GM19035 (cell line): ENCODE results near the gene ST7.
"Not testable (repeated sequence)": the region's sequence is repeated elsewhere in the genome, so short reads cannot be mapped to it uniquely, and the experiment has no call there.

Experiments
- ATAC-seq: cut with Tn5 transposase; IDR thresholded peaks from one replicate; pipeline ENCODE4 v1.9.1; 2021; ENCODE audit not compliant: unreplicated experiment

The ST7 gene

GRCh38 chr7:116950889-116951351 is 2.4 kb upstream of the ST7 start:
- ATAC-seq, result no peak

GRCh38 chr7:116951366-116952292 is 1.7 kb upstream of the ST7 start:
- no peak for ATAC-seq

DNA sequence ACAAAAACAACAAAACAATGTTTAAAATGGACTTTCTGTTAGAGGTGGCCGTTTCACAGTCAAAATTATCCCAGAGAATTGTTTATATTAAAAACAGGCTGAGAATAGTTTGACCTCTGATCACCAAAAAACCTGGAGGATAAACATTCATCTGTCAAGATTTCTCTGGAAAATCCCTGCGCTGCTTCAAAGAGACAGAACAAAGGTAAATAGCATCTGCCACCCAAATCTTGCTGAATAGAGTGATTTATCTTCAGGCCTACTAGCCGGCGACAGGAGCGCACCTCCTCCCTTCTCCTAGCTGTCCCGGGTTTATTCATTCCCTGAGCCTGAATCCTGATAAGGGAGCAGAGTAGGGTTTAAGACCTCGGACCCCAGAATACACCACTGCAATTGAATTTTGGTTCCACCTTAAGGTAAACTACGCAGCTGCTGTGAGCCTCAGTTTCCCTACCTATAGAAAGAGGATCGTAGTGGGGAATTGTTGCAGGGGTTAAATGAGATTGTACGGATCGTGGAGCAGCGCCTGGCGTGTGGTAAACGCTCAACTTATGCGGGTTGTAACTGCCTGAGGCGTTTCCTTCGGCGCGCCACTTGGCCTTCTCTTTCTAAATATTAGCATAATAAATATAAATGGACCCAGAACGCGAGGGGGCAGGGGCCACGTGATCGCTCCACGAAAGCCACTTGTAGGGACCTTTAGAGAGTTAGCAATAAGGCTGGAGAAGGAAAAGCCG is 498 bp upstream of the ST7 start:
- ATAC-seq, result peak; percentile 21

DNA sequence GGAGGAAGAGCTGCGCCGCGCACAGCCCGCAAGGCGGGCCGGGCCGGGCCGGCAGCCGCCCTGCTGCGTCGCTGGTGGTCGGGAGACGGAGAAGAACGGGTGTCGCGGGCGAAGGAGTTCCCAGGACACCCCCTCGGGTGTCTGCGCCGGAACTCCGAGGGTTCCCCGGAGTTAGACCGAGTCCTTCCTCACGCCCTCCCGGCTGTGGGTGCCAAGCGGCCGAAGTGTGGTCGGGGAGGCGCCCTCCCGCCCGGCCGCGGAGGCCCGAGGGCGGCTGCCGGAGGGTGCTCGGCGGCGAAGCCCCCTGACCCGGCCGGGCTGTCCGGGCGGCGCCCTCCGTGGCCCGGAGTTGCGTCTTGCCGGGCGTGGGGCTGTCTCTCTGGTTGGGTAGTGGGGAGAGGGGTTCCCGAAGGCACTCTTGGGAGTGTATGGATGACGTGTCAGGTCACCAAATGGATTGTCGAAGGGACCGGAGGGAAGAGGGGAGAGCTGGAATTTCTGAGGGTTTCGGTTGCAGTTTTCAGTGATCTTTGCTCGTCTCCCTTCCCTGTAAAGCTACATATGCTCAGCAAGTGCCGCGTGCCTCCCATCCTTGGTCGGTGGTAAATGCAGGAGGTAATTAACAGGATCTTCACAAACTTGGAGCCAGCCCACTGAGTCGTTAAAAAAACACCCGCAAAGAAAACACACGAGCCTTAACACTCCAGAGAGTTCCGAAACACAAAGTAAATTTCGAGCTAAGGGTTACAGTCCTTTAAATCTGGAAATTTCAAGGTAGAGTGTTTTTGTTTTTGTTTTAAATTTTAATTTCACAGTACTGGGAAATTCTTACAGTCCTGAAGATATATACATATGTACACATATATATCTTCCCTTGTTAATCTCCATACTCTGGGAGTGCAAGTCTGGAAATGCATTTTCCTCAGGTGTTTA is 871 bp downstream of the ST7 start:
- peak; percentile 18 for ATAC-seq

- no peak for ATAC-seq
Observed at GRCh38 chr7:116955340-116955739, 2.0 kb downstream of the ST7 start.

DNA sequence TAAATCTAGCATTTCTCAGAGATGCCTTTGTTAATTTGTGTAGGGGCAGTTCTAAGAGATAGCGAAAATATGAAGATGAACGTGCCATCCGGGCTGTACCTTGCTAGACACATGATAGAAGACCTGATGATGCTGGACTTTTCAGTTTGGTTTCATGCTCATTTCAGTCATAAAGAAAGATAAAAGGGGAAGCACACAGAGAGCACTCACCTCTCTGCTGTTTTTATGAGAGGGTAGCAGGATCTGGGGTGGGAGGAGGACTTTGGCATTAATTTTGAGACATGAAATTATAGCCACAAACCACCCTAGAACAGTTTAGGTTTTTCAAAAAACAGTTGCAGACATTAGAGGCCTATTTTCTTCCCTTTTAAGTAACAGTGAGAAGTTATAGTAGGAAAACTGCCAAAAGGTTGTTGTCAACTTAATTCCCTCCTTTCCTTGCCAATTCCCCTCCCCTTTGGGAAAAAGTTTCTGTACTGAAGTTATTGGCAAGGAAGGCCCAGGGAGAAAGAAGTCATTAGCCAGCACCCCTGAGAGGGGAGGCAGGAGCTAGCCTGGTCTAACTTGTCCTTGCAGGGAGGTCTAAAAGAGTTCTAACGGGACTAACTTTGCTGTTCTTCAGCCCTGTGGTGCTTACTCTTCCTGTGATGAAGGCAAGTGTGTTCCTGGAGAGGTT is 2.6 kb downstream of the ST7 start:
- ATAC-seq, result peak; percentile 65

GRCh38 chr7:116956477-116956804 is 3.1 kb downstream of the ST7 start:
- ATAC-seq, result no peak

- ATAC-seq, result peak; percentile 22
Observed at GRCh38 chr7:116957874-116958273, 4.6 kb downstream of the ST7 start.

DNA sequence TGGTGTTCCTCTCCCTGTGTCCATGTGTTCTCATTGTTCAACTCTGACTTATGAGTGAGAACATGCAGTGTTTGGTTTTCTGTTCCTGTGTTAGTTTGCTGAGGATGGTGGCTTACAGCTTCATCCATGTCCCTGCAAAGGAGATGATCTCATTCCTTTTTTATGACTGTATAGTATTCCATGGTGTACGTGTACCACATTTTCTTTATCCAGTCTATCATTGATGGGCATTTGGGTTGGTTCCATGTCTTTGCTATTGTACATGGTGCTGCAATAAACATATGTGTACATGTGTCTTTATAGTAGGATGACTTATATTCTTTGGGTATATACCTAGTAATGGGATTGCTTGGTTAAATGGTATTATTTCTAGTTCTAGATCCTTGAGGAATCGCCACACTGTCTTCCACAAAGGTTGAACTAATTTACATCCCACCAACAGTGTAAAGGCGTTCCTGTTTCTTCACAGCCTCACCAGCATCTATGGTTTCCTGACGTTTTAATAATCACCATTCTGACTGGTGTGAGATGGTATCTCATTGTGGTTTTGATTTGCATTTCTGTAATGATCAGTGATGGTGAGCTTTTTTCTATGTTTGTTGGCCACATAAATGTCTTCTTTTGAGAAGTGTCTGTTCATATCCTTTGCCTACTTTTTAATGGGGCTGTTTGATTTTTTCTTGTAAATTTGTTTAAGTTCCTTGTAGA is 8.8 kb downstream of the ST7 start:
- not testable (repeated sequence) for ATAC-seq

DNA sequence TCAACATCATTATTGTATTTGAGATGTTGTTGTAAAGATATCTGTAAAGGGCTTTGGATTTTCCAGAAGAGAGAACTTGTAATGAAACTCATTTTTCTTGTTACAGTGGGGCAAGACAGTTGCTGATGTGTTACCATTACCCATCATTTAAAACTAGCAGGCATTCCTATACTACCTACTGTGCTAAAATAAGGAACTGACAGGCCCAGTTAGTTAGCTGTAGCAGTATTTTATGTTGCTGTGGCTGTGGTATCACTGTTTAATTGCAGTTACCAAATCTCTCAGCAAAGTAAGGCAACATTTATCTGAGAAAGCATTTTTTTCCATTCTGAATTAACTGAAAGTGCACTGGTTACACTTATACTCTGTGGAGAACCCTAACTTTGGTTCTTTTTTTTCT is 9.9 kb downstream of the ST7 start:
- no peak for ATAC-seq

DNA sequence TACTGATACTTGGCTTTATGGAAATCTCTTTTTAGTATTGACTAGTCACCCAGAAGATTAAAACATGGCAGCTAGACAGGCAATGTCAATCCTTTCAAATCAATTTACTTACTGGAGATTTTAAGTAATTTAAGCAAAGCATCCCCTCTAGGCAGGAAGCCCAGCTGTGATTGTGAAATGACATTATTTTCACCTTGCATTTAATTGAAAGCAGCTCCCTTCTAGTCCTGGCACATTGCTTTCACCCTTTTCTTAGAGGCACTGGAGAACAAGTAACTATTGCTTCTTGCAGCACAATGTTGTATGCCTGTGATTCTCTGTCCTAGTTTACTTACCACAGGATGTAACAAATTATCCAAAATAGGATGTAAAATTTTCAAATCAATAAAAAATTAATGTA is 13.3 kb downstream of the ST7 start:
- ATAC-seq, result no peak

- ATAC-seq, result no peak
Observed at GRCh38 chr7:116967254-116967922, 14.1 kb downstream of the ST7 start.

DNA sequence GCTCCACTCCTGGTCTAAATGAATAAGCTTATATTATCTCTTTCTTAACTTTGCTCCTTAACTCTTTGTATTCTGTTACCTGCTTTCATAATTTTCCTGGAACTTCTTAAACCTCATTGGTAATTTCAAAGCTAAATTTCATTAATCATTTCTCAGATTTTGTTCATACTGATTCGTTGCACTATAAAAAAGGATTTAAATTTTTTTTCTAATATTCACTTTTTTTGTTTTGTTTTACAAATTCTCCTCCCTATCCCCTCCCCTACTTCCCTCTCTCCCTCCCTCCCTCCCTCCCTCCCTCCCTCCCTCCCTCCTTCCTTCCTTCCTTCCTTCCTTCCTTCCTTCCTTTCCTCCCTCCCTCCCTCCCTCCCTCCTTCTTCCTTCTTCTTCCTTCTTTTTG is 14.7 kb downstream of the ST7 start:
- ATAC-seq, result no peak

DNA sequence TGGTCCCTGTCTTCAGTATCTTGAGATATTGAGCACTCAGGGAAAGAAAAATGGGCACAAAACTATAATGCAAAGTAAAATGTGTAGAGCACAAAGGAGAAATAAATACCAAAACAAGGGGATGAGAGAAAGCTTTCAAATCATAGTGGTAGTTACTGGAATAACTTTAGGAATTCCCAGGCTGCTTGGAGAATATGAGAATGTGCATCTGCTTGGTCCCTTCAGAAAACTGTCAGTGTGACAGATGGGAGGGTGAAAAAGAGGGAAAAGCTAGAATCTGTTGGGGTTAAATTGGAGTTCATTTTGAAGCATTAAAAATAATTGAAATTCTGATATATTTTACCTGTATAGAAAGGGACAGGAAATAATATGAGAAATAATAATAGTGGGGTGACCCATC is 15.3 kb downstream of the ST7 start:
- ATAC-seq, result no peak

DNA sequence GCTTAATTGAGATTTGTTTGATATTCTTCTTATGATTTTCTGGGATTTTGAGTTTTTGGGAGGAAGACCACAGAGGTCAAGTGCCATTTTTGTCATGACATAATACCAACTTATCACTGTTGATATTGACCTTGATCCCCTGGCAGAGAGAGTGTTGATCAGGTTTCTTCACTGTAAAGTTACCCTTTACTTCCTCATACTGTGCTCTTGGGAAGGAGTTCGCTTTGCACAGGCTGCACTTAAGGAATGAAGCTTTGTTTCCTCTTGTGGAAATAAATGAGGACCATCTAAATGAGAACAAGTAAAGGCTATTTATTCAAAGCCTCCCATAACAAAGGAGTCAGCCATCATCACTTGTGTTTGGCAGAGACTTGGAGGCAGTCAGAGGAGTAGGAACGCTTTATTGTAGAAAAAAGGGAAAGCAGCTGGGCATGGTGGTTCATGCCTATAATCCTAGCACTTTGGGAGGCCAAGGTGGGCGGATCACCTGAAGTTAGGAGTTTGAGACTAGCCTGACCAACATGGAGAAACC is 16.1 kb downstream of the ST7 start:
- ATAC-seq, result no peak

- ATAC-seq, result peak; percentile 83
Observed at GRCh38 chr7:116970238-116970910, 17.1 kb downstream of the ST7 start.

DNA sequence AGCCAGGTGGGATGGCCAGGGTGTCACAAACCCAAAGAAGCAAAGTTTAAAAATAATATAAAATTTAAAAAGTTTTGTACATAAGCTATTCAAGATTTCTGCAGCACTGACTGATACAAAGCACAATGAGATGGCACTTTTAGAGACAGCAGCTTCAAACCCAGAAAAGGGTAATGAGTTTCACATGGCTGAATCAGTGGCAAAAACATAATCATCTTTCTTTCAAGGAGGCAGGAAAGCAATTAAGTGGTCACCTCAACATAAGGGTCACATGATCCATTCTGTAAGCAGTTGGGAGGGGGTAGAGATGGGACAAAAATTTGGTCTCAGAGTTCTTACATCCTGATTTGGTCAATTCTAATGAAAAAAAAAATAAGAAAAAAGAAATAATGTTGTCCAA is 17.9 kb downstream of the ST7 start:
- not testable (repeated sequence) for ATAC-seq

DNA sequence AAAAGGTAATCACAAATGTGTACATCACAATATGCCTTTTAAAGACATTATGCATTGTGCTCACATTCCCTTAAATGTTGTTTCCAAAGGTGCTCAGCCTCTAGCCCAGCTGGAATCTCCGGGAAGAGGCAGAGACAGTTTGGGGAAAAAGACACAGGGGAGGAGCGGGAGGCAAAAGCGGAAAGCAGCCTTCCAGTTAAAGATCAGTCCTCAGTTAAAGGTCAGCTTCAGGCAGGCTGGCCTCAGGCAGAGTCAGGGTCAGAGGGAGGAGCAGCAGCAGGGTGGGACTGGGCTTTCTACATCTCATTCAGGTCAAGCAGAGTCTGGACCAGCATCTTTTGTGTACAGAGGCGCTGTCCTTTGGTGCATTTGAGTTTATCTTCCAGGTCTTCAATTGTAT is 18.6 kb downstream of the ST7 start:
- ATAC-seq, result no peak

- not testable (repeated sequence) for ATAC-seq
Observed at GRCh38 chr7:116975024-116975423, 21.7 kb downstream of the ST7 start.
